Activated CD8-positive, alpha-beta memory T cell treated with anti-CD3 and anti-CD28 coated beads for 48 hours (primary cell): ENCODE measurements around the gene CCNJL.
"Not testable (repeated sequence)": the region's sequence is repeated elsewhere in the genome, so short reads cannot be mapped to it uniquely, and the experiment has no call there.

ENCODE experiments used
- DNase-seq, 3 experiments: peaks; one replicate each; pipeline ENCODE4 v3.0.0-alpha.2; 2020; ENCODE audit warnings: low read depth in 2 of 3, low spot score in 2 of 3

The CCNJL gene

DNA sequence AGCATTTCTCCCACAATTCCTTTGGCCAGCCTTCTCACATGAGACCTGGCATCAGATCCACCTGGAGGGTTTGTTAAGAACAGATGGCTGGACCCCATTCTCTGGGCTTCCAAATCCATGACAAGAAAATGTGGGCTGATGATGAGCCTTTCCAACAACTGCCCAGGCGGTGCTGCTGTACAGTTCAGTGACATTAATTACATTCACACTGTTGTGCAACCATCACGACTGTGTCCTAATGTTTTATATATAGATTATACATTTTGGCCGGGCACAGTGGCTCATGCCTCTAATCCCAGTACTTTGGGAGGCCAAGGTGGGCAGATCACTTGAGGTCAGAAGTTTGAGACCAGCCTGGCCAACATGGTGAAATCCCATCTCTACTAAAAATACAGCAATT lies 22.4 kb upstream of the CCNJL start:
- not testable (repeated sequence) for DNase-seq

DNA sequence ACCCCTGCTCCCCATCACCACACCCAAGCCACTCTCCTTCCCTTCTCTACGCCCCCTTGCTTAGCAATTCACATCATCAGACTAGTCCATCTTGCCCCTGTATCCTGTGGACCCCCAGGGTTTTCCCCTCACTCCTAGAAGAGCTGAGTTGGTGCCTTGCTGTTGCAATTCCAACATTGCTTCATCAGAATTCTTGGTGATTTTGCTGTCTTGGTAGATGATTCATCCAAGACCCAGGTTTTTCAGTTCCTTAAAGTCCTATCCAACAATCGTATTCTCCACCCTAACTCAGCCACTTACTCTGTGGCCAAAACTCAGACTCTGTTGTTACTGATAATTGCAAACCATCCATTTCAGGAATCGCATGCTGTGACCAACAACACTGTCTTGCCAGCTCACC lies 21.4 kb upstream of the CCNJL start:
- DNase-seq = no peak

DNA sequence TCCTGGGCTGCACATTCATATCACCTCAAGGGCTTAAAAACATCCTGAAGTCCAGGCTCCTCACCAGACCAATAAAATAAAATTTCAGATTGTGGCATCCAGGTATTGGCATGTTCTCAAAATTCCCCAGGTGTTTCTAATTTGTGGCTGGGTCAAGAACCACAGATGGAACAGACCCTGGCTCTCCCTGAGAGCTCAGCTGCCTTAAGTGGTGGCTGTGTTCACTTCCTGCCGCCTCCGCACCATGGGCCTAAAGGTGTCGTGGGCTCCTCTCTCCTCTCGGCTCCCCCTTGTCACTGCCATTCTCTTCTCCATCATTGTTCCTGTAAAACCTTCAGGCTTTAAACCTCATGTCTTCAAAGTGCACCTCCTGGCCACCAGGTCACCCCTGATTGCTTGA lies 17.8 kb upstream of the CCNJL start:
- no peak for DNase-seq

DNA sequence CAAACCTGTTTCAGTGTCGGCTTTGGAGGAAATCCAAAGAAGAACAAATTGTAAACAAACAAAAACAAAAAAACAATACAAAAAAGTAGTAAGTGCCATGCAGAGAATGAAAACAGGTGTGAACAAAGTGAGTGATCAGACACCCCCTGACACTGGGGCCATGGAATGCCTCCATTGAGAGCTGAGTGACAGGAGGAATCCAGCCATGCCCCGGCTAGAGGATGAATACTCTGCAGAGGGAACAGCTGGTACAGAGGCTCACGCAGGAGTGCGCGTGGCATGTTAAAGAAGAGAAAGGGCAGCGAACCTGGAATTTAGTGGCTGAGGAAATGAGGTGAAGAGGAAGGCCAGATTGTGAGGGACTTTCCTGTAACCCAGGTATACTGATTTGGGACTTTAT lies 15.5 kb upstream of the CCNJL start:
- DNase-seq = no peak

DNA sequence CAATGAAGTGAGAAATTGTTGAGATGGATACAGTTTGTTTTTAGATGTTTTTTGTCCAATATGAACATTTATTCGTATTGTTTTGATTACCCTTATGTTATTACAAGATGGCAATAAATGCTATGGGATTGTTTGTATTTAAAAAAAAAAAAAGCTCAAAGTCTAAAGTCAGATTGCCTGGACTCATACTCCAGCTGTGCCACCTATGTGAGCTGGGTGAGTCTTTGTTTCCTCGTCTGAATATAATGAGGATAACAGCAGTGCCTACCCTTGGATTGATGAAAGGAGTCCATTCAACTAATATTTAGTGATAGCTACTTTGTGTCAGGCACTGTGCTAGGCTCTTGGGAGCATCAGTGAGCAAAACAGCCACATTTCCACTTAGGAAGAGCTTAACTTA lies 14.6 kb upstream of the CCNJL start:
- DNase-seq = no peak

DNA sequence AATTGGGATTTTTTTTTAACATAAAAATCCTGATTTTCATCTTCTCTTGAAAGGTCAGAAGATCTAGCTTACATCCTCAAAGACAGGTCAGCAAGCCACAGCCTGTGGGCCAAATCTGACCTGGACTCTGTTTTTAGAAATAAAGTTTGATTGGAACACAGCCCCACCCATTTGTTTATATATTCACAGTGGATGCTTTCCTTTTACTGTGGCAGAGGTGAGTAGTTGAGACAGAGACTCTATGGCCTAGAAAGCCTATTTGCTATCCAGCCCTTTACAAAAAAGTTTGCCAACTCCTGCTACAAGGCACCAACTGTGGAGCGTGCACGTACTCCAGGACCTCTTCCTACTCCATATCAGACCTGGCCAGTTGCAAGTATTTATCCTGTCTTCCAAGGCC lies 13.4 kb upstream of the CCNJL start:
- DNase-seq = no peak

DNA sequence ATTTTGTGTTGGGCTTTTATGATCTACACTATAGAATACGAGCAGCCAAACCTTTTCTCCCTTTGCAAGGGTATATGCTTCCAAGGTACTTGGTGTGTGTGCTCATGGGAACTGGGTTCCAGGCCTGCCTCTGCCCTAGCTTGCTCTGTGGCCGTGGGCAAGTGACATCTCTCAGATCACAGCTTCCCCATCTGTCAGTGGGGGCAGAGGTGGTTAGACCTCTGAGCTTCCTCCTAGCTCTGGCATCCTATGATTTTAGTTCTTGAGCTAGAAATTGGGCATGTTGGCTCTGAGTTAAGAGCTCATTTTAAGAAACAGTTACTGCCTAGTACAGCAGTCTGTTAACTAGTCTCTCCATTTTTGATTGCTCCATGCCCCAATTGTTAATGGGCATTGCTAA lies 12.5 kb upstream of the CCNJL start:
- no peak for DNase-seq

DNA sequence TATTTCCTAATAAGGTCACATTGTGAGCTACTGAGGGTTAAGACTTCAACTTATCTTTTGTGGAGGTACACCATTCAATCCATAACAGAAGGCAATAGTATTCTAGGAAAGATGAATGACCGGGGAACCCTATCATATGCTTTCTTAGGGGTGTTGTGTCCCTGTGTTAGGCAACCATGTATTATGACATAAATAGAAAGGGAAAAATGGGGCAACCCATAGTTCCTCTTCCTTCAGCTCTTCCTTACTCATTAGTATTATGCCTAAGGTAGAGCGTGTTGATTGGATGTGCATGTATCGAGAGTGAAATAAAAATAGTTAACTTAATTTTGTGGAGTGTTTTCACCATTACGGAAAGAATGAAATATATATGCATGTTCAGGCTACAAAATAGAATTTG lies 6.0 kb upstream of the CCNJL start:
- DNase-seq = no peak

DNA sequence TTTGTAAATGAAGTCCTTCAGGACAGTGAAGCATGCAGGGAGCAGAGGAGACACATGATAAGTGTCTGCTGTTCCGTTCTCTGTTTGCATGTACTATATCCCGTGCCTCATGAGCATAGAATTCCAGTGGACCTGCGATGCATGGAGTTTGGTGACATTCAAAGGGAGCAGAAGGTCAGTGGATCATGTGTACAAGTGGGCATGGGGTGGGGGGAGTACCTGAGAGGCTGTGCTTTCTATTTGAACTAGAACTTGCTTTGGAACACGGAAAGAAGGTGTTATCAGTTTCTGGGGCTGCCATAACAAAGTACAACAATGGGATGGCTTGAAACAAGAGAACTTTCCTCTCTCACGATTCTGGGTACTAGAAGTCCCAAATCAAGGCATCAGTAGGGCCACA lies 5.1 kb upstream of the CCNJL start:
- no peak for DNase-seq

DNA sequence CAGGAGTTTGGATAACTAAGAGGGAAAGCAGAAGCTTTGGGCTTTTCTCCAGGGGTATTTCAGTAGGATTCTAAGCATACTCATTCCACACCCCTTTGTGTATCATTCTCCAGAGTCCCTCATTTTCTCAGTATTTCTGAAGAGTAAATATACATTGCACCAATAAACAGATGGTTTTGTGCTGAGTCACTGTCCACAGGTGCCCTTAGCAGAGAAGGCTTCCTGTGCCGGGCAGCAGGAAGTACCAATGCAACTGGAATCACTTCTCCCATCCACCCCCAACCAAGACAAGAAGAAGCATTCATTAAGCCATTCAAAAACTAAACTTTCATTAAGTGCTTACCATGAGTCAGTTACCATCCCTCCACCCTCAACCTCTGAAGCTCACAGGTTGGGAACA lies 3.6 kb upstream of the CCNJL start:
- DNase-seq = no peak

DNA sequence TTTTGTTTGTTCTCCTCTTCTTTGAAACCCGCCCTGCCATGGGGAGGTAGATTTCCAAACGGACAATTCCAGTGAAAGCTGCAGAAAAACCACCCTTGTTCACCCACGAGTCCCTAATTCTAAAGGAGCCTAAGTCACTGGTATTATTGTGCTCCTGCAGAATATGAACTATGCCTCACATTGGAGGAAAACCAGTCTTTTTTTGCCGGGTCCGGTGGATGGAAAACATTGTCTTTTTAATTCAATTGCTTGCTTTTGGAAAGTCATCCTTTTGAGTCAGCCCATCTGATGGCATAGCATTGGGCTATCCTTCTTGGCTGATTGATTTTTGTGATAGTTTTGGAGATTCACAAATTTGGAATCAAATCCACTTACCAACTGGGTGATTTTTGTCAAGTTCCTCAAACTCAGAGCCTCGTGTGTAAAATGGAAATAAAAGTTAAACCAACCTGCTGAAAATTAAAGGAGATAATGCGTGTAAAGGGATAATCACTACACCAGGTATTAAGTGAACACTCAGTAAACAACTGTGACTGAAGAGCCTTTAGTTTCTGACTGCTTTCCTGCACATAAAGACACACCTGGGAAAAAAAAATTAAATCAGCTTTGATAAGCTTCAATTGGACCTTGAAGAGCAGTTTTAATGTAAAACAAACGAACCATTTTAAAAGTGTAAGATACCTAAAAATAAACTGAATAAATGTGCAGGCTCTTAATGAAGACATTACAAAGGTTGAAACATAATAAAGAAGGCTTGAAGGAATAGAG lies 780 bp upstream of the CCNJL start:
- no peak for DNase-seq

DNA sequence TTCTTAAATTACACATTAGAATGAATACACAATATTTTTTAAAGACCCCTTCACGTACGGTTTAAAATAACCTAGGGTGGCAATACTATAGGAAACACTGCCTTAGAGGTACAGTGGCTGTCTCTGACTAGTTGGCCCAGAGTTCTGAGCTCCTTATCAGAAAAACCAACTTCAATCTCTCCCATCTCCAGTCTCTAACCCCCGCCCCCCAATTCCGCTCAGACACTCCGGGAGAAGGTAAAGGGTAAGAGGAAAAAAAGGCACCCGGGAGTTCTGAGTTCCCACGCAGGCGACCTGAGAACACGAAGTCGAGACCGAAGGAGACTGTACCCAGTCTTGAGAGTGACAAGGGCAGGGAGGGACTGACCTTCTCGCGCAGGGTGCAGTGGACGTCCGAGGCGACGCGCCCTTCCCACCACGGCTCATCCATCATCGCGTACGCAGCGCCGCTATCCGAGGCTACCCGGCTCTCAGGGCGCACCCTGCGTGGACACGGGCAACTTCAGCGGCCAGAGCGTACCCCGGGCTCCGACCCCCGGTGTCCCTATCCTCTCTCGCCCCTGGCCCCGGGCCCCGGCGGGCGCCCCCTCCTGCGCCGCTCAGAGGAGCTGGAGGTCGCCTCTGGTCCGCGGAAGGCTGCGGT lies 752 bp downstream of the CCNJL start:
- no peak for DNase-seq

DNA sequence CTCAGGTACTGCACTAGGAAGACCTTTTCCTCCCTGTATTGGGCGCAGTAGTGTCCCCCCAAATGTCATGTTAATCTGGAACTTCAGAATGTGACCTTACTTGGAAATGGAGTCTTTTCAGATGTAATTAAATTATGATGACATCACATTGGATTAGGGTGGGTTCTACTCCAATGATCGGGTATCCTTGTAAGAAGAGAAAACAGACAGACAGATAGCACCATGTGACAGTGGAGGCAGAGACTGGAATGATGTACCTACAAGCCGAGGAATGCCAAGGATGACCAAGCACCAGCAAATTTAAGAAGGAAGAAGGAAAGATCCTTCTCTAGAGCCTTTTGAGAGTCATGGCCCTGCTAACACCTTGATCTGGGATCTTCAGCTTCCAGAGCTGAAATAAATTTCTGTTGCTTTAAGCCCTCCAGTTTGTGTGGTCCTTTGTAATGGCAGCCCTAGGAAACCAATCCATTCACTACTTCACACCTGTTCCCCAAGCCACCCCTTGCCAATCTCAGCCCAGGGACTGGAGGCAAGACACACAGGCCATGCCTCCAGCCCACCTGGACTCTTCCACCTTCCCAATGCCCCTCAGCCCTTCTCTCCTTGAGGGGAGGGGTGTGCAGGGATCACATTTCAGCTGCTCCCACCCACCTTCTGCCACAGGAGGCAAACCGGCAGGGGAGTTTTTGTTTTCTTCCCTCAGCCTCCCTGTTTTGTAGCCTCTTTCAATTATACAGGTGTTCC lies 1.6 kb downstream of the CCNJL start:
- DNase-seq = no peak

DNA sequence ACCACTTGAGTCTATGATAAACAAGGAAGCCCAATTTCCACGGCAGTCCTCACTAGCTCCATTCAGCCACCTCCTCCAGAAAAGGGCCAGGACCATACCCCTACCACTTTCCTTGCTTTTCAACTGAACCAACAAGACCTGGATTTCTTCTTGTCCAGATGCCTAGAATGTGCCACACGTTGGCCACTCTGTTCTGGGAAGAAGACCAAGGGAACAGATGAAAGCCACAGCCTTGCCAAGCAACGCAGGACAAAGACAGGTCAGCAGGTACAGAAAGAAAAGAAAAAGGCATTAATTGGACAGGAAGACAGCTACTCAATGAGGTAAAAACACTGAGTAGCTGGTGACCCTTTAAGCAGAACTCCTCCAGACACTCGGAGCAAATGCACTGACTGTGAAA lies 2.2 kb downstream of the CCNJL start:
- DNase-seq = no peak

DNA sequence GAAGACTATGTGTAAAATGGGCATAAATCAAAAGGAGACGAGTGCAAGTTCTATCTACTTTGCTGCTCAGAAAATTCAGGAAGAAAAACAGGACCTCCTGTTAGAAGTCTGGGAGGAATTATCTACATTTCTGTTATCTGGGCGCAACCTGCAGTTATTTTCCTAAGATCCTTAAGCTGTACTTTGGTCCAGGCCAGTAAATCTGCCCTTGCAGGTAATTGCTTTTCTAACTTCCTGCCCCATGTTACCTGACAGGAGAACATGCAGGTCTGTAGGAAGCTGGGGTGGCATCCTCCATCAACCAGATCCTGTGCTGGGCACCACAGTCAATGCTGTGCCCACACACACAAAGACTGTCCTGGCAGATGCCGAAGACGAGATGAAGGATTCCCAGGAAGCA lies 5.7 kb downstream of the CCNJL start:
- no peak for DNase-seq

DNA sequence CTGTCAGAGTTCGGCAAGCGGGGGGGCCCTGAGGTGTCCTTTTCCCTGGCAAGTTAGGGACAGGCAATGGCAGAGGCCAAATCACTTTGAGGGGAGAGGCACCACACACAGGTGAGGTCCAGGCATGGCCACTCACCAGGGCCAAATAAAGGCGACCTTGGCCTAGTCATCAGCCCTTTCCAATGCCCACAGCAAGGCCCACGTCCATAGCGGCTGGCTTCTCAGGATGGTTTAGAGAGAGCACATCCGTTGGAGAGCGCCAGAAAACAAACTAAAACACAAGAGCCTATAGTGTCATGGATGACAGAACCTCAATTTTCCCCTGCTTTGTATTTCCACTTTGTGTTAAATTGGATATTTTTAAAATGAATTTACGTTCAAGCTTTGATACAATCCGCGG lies 7.0 kb downstream of the CCNJL start:
- DNase-seq = no peak

DNA sequence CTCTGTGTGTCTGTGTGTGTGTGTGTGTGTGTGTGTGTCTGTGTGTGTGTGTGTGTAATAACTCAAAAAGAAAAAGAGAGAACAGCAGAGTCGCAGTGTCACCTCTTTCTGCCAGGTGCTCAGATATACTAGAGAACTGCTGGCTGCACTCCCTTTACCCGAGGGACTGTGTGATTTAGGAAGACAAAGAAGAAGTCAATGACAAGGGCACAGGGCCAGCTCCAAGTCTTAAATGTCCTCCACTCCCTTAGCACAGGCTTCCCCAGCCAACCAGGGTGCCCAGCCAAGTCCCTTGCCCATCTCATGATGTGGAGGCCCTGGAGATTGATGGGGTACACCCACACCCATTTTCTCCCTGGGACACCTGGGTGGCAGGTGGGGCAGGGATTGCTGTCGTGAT lies 8.7 kb downstream of the CCNJL start:
- no peak for DNase-seq

DNA sequence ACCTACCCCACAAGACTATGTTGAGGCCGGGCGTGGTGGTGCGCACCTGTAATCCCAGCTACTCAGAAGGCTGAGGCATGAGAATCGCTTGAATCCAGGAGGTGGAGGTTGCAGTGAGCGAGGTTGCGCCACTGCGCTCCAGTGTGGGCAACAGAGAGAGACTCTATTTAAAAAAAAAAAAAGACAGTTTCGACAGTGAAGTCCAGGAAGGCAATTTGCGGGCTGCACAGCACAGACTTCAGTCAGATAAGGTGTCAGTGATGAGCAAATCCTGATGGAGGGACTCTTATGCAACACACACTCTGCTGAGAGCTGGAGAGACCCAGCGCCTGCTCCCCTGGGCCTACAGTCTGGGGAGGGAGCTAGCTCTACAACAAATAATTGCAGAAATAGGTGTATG lies 14.2 kb downstream of the CCNJL start:
- no peak for DNase-seq

DNA sequence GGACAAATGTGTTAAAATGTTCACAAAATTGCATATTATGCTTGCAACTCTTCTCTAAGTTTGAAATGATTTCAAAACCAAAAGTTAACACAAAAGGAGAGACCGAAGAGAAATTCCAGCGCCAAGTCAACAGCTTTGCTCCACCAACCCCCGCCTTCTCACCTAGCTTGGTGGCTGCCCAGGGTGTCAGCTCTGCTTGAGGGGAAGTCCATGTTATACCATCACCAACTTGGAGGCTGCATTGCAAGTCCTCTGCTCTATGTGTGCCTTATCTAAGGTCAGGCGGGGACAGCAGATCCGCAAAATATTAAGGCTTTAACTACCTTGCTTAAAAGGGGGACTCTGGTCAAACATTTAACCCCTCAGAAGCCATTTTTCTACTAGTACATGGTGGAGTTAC lies 14.6 kb downstream of the CCNJL start:
- DNase-seq = no peak

DNA sequence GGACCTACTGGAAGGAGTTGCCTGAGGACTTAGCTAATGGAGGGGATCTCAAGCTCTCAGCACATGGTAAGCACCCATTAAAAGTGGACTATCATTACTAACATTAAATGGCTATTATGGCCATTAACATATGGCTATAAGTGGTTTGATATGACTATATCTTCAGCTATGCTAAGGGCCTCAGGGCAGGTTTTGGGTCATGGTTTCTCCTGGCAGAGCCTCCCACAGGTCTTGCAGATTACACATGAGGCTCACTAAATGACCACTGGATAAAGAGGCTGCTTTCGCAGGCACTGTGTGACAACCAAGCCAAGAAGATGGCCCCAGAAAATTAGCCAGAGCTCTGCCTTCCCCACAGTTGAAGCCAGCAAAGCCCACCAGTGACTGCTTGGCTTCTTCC lies 15.4 kb downstream of the CCNJL start:
- DNase-seq = no peak

DNA sequence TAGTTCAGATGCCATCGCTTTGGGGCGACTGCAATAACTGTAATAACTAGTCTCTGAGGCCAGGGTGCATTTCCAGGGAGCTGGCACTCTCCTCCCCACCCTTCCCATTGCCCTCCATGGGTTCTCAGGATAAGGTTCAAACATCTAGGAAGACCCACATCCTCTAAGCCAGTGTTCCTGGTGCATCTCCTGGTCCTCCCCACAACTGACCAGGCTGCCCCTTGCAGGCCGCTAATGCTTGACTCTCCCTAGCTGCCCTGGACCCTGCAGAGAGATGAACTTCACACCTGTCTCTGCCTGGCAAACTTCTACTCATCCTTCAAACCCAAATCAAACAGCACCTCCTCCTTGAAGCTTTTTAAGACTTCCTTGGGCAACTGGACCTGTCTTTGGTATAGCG lies 15.9 kb downstream of the CCNJL start:
- DNase-seq = no peak

DNA sequence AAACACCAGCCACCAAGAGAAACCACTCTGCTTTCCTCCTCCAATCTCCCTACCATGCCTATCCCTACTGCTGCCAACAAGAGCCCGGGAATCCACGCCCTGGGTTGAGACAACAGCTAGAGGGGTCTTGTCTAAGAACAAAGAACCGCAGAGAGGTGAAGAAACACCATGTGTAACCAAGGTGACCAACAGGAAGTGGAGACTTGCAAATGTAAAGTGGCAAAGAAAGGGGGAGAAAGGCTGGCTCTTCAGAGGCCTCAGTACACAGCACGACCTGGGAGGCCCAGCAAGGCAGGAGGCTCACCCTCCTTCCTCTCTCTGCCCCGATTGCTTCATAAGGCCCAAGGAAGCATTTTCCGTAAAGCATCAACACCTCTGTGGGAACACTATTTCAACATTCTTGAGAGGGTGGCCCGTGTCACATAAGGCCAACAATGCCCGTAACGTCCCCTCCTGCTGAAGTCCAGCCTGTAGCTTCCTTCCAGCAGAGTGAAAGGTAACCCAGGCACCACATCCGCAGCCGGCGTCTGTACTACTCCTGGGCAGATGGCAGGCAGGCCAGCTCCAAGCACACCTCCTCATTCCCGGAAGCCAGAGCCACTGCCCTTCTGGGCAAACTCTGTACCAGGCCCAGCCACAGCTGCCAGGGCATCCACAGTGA lies 18.3 kb downstream of the CCNJL start:
- DNase-seq = no peak
